ENCODE results near the gene SLX4IP.

Gene SLX4IP

GRCh38 chr20:10579942-10580341 lies 144.8 kb downstream of the SLX4IP start:
- no peak for TF ChIP-seq CTCF (conservative IDR thresholded peaks at IDR 0.05; ENCODE audit: low read depth, low read length)
- no peaks in the 10 kb centered on the region for H3K27me3 ChIP-seq (ENCODE audit: insufficient read depth, low read depth)
- H4K20me1 ChIP-seq (ENCODE audit: insufficient read depth), result no peaks in the 10 kb centered on the region
- H3K79me2 ChIP-seq (ENCODE audit: insufficient read depth, low read depth), result no peaks in the 10 kb centered on the region
- H3K36me3 ChIP-seq (ENCODE audit: insufficient read depth), result no peaks in the 10 kb centered on the region
- H3K4me3 ChIP-seq (IDR thresholded peaks at IDR 0.05; ENCODE audit: insufficient read depth, low read depth, low read length), result no peak overlapping the region
- no peak overlapping the region for H3K27ac ChIP-seq
- no peak overlapping the region for H2AFZ ChIP-seq (ENCODE audit: low read depth)
- peaks cover 10% of the 10 kb centered on the region for H3K4me1 ChIP-seq (ENCODE audit: low read depth, poor library complexity, severe bottlenecking)
- no peak overlapping the region for H3K4me2 ChIP-seq
- H3K9ac ChIP-seq, result no peak overlapping the region

GRCh38 chr20:10580700-10581099 lies 145.6 kb downstream of the SLX4IP start:
- no peak overlapping the region for H3K4me3 ChIP-seq (IDR thresholded peaks at IDR 0.05; ENCODE audit: insufficient read depth, low read depth, low read length)
- no peaks in the 10 kb centered on the region for H4K20me1 ChIP-seq (ENCODE audit: insufficient read depth)
- no peaks in the 10 kb centered on the region for H3K79me2 ChIP-seq (ENCODE audit: insufficient read depth, low read depth)
- no peaks in the 10 kb centered on the region for H3K27me3 ChIP-seq (ENCODE audit: insufficient read depth, low read depth)
- no peak for TF ChIP-seq CTCF (conservative IDR thresholded peaks at IDR 0.05; ENCODE audit: low read depth, low read length)
- peaks cover 10% of the 10 kb centered on the region for H3K4me1 ChIP-seq (ENCODE audit: low read depth, poor library complexity, severe bottlenecking)
- H3K27ac ChIP-seq, result no peak overlapping the region
- no peak overlapping the region for H2AFZ ChIP-seq (ENCODE audit: low read depth)
- no peak overlapping the region for H3K9ac ChIP-seq
- no peaks in the 10 kb centered on the region for H3K36me3 ChIP-seq (ENCODE audit: insufficient read depth)
- H3K4me2 ChIP-seq, result no peak overlapping the region

- peaks cover 10% of the 10 kb centered on the region for H3K4me1 ChIP-seq (ENCODE audit: low read depth, poor library complexity, severe bottlenecking)
- H3K9ac ChIP-seq, result no peak overlapping the region
- H3K36me3 ChIP-seq (ENCODE audit: insufficient read depth), result no peaks in the 10 kb centered on the region
- TF ChIP-seq CTCF (conservative IDR thresholded peaks at IDR 0.05; ENCODE audit: low read depth, low read length), result no peak
- H4K20me1 ChIP-seq (ENCODE audit: insufficient read depth), result no peaks in the 10 kb centered on the region
- no peak overlapping the region for H2AFZ ChIP-seq (ENCODE audit: low read depth)
- no peak overlapping the region for H3K4me3 ChIP-seq (IDR thresholded peaks at IDR 0.05; ENCODE audit: insufficient read depth, low read depth, low read length)
- no peak overlapping the region for H3K4me2 ChIP-seq
- no peaks in the 10 kb centered on the region for H3K79me2 ChIP-seq (ENCODE audit: insufficient read depth, low read depth)
- no peaks in the 10 kb centered on the region for H3K27me3 ChIP-seq (ENCODE audit: insufficient read depth, low read depth)
- H3K27ac ChIP-seq, result no peak overlapping the region
Measured at GRCh38 chr20:10581823-10582222, 146.7 kb downstream of the SLX4IP start.

GRCh38 chr20:10584371-10584770 lies 149.3 kb downstream of the SLX4IP start:
- Histone ChIP-seq H3K4me3 (IDR thresholded peaks at IDR 0.05; ENCODE audit: insufficient read depth, low read depth, low read length) (no peak overlapping the region), H3K36me3 (ENCODE audit: insufficient read depth) (no peaks in the 10 kb centered on the region), H2AFZ (ENCODE audit: low read depth) (no peak overlapping the region), H3K79me2 (ENCODE audit: insufficient read depth, low read depth) (no peaks in the 10 kb centered on the region), H3K4me1 (ENCODE audit: low read depth, poor library complexity, severe bottlenecking) (no peaks in the 10 kb centered on the region), H3K27ac (no peak overlapping the region), H3K4me2 (no peak overlapping the region), H3K9ac (no peak overlapping the region), H4K20me1 (ENCODE audit: insufficient read depth) (no peaks in the 10 kb centered on the region), H3K27me3 (ENCODE audit: insufficient read depth, low read depth) (no peaks in the 10 kb centered on the region)
- TF ChIP-seq CTCF (conservative IDR thresholded peaks at IDR 0.05; ENCODE audit: low read depth, low read length), result no peak

Measured in KMS-11 (cell line).